ENCODE measurements around the gene PAFAH1B2. TPM values are rescaled to one million over a fixed set of nuclear protein-coding genes. Genes with fewer than 3 reads are reported as not detected.

Gene PAFAH1B2
- total RNA-seq, 3 donors from 2014 or later (not counting 1 experiment from before 2014, with no cell fraction given), result 46.1 to 71.0 (median 58.8) TPM

- H3K4me3 Mint-ChIP-seq, result no peak overlapping the region
- H3K9me3 ChIP-seq (ENCODE audit: control insufficient read depth, insufficient read depth, low read length), result no peaks in the 10 kb centered on the region
- no peak for DNase-seq
- H3K27ac ChIP-seq (ENCODE audit: low read length), result no peak overlapping the region
- no peaks in the 10 kb centered on the region for H3K27me3 Mint-ChIP-seq (ENCODE audit: low read depth in 2 of 2)
- H3K36me3 Mint-ChIP-seq, result peaks cover 8% of the 10 kb centered on the region
- H3K4me1 ChIP-seq (ENCODE audit: control insufficient read depth, insufficient read depth, low read length), result peaks cover 6% of the 10 kb centered on the region
- no peak for TF ChIP-seq CTCF (IDR thresholded peaks at IDR 0.05)
- H3K36me3 ChIP-seq (ENCODE audit: control insufficient read depth, insufficient read depth, low read length), result peaks cover 25% of the 10 kb centered on the region
- no peaks in the 10 kb centered on the region for H3K27me3 ChIP-seq (ENCODE audit: control insufficient read depth, insufficient read depth, low read length)
- peaks cover 0 to 10% of the 10 kb centered on the region in 2 donors for H3K4me1 Mint-ChIP-seq
- no peak for ATAC-seq
- WGBS (ENCODE audit: insufficient coverage), result 97% methylated on average over 7 of the region's 7 CpGs
- peak overlapping the region; percentile 45 to 77 for H3K27ac Mint-ChIP-seq
- intact Hi-C loops (cut with micrococcal nuclease), result no loop called here
- H3K9me3 Mint-ChIP-seq, result no peaks in the 10 kb centered on the region
- H3K4me3 ChIP-seq (ENCODE audit: low read length), result no peak overlapping the region
These were observed 58.4 kb downstream of the PAFAH1B2 start for GRCh38 chr11:117202386-117203068.

- no peaks in the 10 kb centered on the region for H3K27me3 Mint-ChIP-seq (ENCODE audit: low read depth in 2 of 2)
- peaks cover 25% of the 10 kb centered on the region for H3K36me3 ChIP-seq (ENCODE audit: control insufficient read depth, insufficient read depth, low read length)
- H3K4me3 ChIP-seq (ENCODE audit: low read length), result no peak overlapping the region
- H3K36me3 Mint-ChIP-seq, result peaks cover 8% of the 10 kb centered on the region
- H3K27ac ChIP-seq (ENCODE audit: low read length), result no peak overlapping the region
- 93% methylated on average over 10 of the region's 10 CpGs for WGBS (ENCODE audit: insufficient coverage)
- no peaks in the 10 kb centered on the region for H3K9me3 Mint-ChIP-seq
- no peak for TF ChIP-seq CTCF (IDR thresholded peaks at IDR 0.05)
- H3K9me3 ChIP-seq (ENCODE audit: control insufficient read depth, insufficient read depth, low read length), result no peaks in the 10 kb centered on the region
- intact Hi-C loops (cut with micrococcal nuclease), result no loop called here
- H3K4me1 Mint-ChIP-seq, result peaks cover 0 to 10% of the 10 kb centered on the region in 2 donors
- H3K27ac Mint-ChIP-seq, result peak overlapping the region; percentile 45 to 77
- DNase-seq, result no peak
- no peaks in the 10 kb centered on the region for H3K27me3 ChIP-seq (ENCODE audit: control insufficient read depth, insufficient read depth, low read length)
- no peak for ATAC-seq
- peaks cover 6% of the 10 kb centered on the region for H3K4me1 ChIP-seq (ENCODE audit: control insufficient read depth, insufficient read depth, low read length)
- no peak overlapping the region for H3K4me3 Mint-ChIP-seq
These were observed 59.0 kb downstream of the PAFAH1B2 start for GRCh38 chr11:117203069-117203407.

- Mint-ChIP-seq H3K27ac (peak overlapping the region; percentile 67 to 77), H3K4me1 (peaks cover 0 to 10% of the 10 kb centered on the region in 2 donors), H3K27me3 (ENCODE audit: low read depth in 2 of 2) (no peaks in the 10 kb centered on the region), H3K4me3 (no peak overlapping the region), H3K36me3 (peaks cover 8% of the 10 kb centered on the region), H3K9me3 (no peaks in the 10 kb centered on the region)
- no peaks in the 10 kb centered on the region for H3K27me3 ChIP-seq (ENCODE audit: control insufficient read depth, insufficient read depth, low read length)
- peaks cover 25% of the 10 kb centered on the region for H3K36me3 ChIP-seq (ENCODE audit: control insufficient read depth, insufficient read depth, low read length)
- H3K9me3 ChIP-seq (ENCODE audit: control insufficient read depth, insufficient read depth, low read length), result no peaks in the 10 kb centered on the region
- intact Hi-C loops (cut with micrococcal nuclease), result no loop called here
- ATAC-seq, result no peak
- H3K4me3 ChIP-seq (ENCODE audit: low read length), result no peak overlapping the region
- no peak for TF ChIP-seq CTCF (IDR thresholded peaks at IDR 0.05)
- WGBS (ENCODE audit: insufficient coverage), result 96% methylated on average over 17 of the region's 17 CpGs
- H3K27ac ChIP-seq (ENCODE audit: low read length), result no peak overlapping the region
- no peak for DNase-seq
- peaks cover 6% of the 10 kb centered on the region for H3K4me1 ChIP-seq (ENCODE audit: control insufficient read depth, insufficient read depth, low read length)
These were observed 60.4 kb downstream of the PAFAH1B2 start for GRCh38 chr11:117204283-117205080.

All from natural killer cell (primary cell).